ENCODE results near the gene NFKBIZ.

NFKBIZ gene, protein sequence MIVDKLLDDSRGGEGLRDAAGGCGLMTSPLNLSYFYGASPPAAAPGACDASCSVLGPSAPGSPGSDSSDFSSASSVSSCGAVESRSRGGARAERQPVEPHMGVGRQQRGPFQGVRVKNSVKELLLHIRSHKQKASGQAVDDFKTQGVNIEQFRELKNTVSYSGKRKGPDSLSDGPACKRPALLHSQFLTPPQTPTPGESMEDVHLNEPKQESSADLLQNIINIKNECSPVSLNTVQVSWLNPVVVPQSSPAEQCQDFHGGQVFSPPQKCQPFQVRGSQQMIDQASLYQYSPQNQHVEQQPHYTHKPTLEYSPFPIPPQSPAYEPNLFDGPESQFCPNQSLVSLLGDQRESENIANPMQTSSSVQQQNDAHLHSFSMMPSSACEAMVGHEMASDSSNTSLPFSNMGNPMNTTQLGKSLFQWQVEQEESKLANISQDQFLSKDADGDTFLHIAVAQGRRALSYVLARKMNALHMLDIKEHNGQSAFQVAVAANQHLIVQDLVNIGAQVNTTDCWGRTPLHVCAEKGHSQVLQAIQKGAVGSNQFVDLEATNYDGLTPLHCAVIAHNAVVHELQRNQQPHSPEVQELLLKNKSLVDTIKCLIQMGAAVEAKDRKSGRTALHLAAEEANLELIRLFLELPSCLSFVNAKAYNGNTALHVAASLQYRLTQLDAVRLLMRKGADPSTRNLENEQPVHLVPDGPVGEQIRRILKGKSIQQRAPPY

DNA sequence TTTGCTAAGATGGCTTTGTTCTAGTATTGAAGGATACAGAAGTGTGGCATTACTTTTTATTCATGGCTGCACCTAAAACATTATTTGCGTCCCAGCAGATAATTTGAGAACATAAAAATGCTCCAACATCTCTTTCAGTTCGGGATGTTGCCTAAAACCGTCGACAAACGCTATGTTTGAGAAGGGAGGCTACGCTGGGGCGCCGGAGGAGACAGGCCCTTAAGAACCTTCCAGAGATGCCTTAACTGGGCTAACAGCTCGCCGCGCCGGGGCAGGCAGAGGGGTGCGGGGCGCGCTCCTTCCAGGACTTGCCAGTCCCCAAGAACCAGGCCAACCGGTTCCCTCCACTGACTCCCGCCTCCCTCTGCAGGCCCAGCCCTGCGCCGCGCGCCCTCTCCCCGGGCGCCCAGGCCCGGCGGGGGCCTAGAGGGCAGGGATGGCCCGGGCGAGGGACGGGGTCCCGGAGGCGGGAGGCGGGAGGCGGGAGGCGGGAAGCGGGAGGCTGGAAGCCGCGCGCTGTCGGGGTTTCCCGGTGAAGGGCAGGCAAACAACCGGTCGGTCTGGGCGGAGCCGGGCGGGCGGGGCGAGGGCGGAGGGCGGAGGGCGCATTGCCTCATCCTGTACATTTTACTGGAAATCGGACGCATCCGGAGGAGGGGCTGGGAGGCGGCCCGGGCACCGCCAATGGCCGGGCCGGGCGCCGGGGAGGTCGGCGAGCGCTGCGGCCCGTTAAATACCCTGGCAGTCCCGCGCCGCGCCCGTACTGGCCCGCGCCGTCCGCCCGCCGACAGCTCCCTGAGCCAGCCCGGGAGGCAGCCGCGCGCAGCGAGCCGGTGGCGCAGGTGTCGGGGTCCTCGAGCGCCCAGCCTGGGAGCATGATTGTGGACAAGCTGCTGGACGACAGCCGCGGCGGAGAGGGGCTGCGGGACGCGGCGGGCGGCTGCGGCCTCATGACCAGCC lies at the start of gene NFKBIZ:
TSS of gene NFKBIZ (plus strand) at position 761 of the 960 bp plus-strand sequence. CDS start at position 876, 115 bp downstream.
- DNase-seq (ENCODE audit: low read depth): peak; percentile 88

- no peak for DNase-seq (ENCODE audit: low read depth)
Observed at GRCh38 chr3:101801174-101801573, 48.1 kb upstream of the NFKBIZ start.

GRCh38 chr3:101802179-101802578 lies 47.1 kb upstream of the NFKBIZ start:
- no peak for DNase-seq (ENCODE audit: low read depth)

- DNase-seq (ENCODE audit: low read depth): peak; percentile 35
Observed at GRCh38 chr3:101803173-101803782, 46.0 kb upstream of the NFKBIZ start.

- no peak for DNase-seq (ENCODE audit: low read depth)
Observed at GRCh38 chr3:101803939-101804338, 45.4 kb upstream of the NFKBIZ start.

DNA sequence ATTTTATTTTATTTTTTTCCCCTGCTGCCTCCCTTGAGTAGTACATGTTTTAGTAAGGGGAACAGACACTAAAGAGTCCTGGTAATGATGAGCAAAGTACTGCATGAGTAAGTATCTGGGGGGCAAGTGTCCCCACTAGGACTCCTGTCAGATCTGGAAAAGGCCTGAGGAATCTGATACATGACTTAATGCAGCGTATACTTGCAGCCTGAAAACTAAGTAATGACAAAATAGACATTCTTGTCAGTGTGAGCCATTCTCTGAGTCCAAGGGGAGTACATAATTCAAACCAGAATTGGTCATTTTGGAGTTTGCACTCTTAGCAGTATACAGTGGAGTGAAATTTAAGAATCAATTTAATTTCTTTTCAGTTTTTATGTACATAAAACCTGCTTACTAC lies 42.8 kb upstream of the NFKBIZ start:
- no peak for DNase-seq (ENCODE audit: low read depth)

DNA sequence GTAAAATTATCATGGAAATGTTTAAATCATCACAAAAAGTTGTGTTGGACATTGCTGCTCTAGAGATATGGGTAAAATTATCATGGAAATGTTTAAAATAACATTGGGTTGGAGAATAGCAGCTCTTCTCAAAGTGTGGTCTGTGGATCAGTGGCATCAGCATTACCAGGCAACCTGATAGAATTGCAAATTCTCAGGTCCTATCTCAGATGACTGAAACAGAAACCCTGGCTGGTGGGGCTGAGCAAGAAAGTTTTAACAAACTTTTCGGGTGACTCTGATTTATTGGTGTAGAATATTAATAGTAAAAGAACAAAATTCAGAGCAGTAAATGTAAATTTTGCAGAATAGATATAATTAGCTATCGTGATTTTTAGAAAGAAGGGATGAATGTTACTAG lies 41.4 kb upstream of the NFKBIZ start:
- DNase-seq (ENCODE audit: low read depth): no peak

DNA sequence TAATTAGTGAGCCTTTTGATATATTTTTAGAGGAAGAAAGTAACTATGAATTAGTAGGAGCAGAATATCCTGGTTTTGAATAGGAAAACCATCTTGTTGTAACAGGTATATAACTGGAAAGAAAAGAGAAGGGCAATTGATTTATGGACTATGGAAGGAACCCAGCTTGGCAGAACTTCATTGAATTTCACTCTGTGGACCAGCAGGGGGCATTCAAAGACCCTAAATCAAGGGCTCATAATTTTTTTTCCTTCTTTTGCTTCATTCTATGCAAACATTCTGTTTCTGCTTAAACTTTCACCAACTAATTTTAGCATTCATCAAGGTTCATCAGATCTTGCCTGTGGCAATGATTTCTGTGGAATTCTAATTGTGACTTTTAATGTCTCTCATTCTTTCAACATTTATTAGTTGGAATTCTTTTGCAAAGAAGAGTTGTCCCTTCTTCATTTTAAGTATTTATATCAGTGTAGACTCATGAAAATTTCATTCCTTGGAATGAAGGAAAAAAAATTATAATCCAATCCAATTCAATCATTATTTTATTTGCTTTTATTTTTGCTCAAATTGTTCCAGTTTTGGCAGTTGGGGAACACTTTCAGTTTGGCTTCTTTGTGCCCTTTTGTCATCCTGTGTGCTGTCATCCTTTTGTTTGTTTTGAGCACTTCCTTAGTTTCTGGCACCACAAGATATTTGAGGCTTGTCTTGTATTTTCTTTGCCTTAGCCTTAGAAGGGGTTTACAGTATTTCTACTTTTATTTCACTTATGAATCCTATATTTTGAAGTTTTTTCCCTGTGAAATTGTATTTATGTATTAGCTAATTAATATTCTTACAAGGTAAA lies 39.9 kb upstream of the NFKBIZ start:
- DNase-seq (ENCODE audit: low read depth): no peak

DNA sequence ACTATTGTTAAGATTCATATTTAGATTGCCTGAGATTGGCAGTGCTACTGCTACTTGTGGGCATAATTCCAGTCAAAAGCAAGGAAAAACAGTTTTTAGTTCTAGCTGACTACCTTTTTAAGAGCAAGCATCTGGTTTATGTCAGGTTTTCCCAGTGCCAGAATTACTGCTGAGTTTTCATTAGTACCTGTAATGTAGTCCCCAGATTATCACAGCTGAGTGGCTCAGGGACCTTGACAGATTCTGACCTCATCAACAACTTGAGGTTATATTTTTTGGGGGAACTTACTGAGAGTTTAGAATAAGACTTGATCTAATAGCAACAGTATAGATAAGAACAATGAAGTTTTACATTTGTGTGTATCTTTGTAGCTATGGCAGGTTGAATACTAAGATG lies 39.3 kb upstream of the NFKBIZ start:
- no peak for DNase-seq (ENCODE audit: low read depth)

DNA sequence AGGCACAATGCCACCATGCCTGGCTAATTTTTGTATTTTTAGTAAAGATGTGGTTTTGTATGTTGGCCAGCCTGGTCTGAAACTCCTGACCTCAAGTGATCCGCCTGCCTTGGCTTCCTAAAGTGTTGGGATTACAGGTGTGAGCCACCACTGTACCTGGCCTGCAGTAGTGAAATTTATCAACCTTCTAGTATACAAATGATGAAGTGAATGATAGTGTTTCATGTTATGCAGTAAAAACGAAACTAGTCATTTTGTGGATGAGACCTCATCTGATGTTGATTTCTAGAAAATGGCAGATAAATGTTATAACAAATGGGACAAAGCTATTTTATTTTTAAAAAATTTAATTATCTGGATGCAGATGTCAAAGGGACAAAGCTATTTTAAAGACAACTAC lies 37.4 kb upstream of the NFKBIZ start:
- no peak for DNase-seq (ENCODE audit: low read depth)

GRCh38 chr3:101812895-101813294 lies 36.4 kb upstream of the NFKBIZ start:
- no peak for DNase-seq (ENCODE audit: low read depth)

- DNase-seq (ENCODE audit: low read depth): no peak
Observed at GRCh38 chr3:101813817-101814440, 35.4 kb upstream of the NFKBIZ start.

GRCh38 chr3:101814835-101815234 lies 34.5 kb upstream of the NFKBIZ start:
- no peak for DNase-seq (ENCODE audit: low read depth)

DNA sequence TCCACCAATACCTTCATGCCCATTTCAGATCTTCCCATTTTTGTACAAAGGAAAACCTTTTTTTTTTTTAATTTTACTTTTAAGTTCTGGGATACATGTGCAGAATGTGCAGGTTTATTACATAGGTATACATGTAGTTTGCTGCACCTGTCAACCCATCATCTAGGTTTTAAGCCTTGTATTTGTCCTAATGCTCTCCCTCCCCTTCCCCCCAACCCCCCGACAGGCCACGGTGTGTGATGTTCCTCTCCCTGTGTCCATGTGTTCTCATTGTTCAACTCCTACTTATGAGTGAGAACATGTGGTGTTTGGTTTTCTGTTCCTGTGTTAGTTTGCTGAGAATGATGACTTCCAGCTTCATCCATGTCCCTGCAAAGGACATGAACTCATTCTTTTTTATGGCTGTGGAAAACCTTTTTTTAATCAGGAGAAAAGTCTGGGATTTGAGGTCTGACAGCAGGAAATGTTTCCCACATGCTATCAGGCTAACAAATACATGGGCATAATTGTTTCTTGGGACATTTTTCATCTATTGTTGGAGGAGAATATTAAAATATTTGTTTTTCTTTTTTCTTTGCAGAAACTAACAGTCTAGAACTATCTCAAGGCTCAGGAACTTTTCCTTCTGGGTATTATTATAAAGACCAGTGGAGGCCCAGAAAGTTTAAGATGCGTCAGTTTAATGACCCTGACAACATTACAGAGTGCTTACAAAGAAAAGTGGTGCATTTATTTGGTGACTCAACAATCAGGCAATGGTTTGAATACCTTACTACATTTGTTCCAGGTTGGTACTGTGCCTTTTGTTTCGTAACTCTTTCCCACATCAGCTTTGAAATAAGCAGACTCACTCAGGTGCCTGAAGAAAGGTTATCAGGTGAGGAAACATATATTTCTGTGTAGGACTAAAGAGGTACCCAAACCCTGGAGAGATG lies 32.8 kb upstream of the NFKBIZ start:
- DNase-seq (ENCODE audit: low read depth): no peak

- no peak for DNase-seq (ENCODE audit: low read depth)
Observed at GRCh38 chr3:101817992-101818391, 31.3 kb upstream of the NFKBIZ start.

- no peak for DNase-seq (ENCODE audit: low read depth)
Observed at GRCh38 chr3:101819649-101820206, 29.6 kb upstream of the NFKBIZ start.

DNA sequence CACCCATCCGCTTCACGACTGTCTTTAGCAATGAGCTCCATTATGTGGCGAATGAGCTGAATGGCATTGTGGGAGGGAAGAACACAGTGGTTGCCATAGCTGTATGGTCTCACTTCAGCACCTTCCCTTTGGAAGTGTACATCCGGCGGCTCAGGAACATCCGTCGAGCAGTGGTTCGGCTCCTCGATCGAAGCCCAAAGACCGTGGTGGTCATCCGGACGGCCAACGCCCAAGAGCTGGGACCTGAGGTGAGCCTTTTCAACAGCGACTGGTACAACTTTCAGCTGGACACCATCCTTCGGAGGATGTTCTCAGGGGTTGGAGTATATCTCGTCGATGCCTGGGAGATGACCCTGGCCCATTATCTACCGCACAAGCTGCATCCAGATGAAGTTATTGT lies 27.8 kb upstream of the NFKBIZ start:
- DNase-seq (ENCODE audit: low read depth): no peak

GRCh38 chr3:101823525-101823924 lies 25.8 kb upstream of the NFKBIZ start:
- no peak for DNase-seq (ENCODE audit: low read depth)

GRCh38 chr3:101824702-101825101 lies 24.6 kb upstream of the NFKBIZ start:
- DNase-seq (ENCODE audit: low read depth): no peak

Data from activated T-cell treated with anti-CD3 and anti-CD28 coated beads for 1 hour (primary cell).